IPS-11a (cell line): ENCODE results near the gene LDLRAP1.

Source experiments
- H3K4me3 ChIP-seq: one replicate; pipeline ENCODE4 v1.5.1; 2013; ENCODE audit warnings: low read depth, low read length, control low read depth

The LDLRAP1 gene

GRCh38 chr1:25541889-25542658 lies 1.3 kb upstream of the LDLRAP1 start:
- no peak overlapping the region for H3K4me3 ChIP-seq

GRCh38 chr1:25543005-25543424 lies 391 bp upstream of the LDLRAP1 start:
- H3K4me3 ChIP-seq = no peak overlapping the region

GRCh38 chr1:25544243-25544764 lies 898 bp downstream of the LDLRAP1 start:
- H3K4me3 ChIP-seq = peak overlapping the region; percentile 60

- H3K4me3 ChIP-seq = no peak overlapping the region
Observed at GRCh38 chr1:25544819-25545218, 1.4 kb downstream of the LDLRAP1 start.

- no peak overlapping the region for H3K4me3 ChIP-seq
Observed at GRCh38 chr1:25545767-25546166, 2.4 kb downstream of the LDLRAP1 start.

- no peak overlapping the region for H3K4me3 ChIP-seq
Observed at GRCh38 chr1:25546193-25546592, 2.8 kb downstream of the LDLRAP1 start.

- H3K4me3 ChIP-seq = no peak overlapping the region
Observed at GRCh38 chr1:25548601-25549000, 5.2 kb downstream of the LDLRAP1 start.

GRCh38 chr1:25549273-25550154 lies 6.1 kb downstream of the LDLRAP1 start:
- H3K4me3 ChIP-seq = no peak overlapping the region

GRCh38 chr1:25550155-25550506 lies 6.7 kb downstream of the LDLRAP1 start:
- no peak overlapping the region for H3K4me3 ChIP-seq

- no peak overlapping the region for H3K4me3 ChIP-seq
Observed at GRCh38 chr1:25550683-25551310, 7.4 kb downstream of the LDLRAP1 start.

GRCh38 chr1:25553749-25554429 lies 10.5 kb downstream of the LDLRAP1 start:
- H3K4me3 ChIP-seq = no peak overlapping the region

- H3K4me3 ChIP-seq = no peak overlapping the region
Observed at GRCh38 chr1:25554430-25554780, 11.0 kb downstream of the LDLRAP1 start.

- H3K4me3 ChIP-seq = no peak overlapping the region
Observed at GRCh38 chr1:25554886-25555752, 11.7 kb downstream of the LDLRAP1 start.

GRCh38 chr1:25555753-25556092 lies 12.3 kb downstream of the LDLRAP1 start:
- H3K4me3 ChIP-seq = no peak overlapping the region

GRCh38 chr1:25556132-25556670 lies 12.8 kb downstream of the LDLRAP1 start:
- no peak overlapping the region for H3K4me3 ChIP-seq

GRCh38 chr1:25556791-25557476 lies 13.5 kb downstream of the LDLRAP1 start:
- no peak overlapping the region for H3K4me3 ChIP-seq

- H3K4me3 ChIP-seq = no peak overlapping the region
Observed at GRCh38 chr1:25557543-25557942, 14.1 kb downstream of the LDLRAP1 start.

- H3K4me3 ChIP-seq = no peak overlapping the region
Observed at GRCh38 chr1:25559031-25559430, 15.6 kb downstream of the LDLRAP1 start.

- H3K4me3 ChIP-seq = no peak overlapping the region
Observed at GRCh38 chr1:25560001-25560400, 16.6 kb downstream of the LDLRAP1 start.
